Prostate gland (tissue), 2 donors: ENCODE measurements around the gene C1QC.

Source experiments
- CTCF ChIP-seq, 4 experiments: fragments of 200-600 bp in 2 of 4; fragments of 450-650 bp in 2 of 4; sonication (generic) in 2 of 4; IDR thresholded peaks; 1 replicate in 3 of 4; 2 replicates in 1 of 4; pipeline ENCODE4 v1.5.1; 2016 to 2019; ENCODE audit warnings: antibody characterized with exemption in 4 of 4, mild to moderate bottlenecking in 2 of 4, moderate library complexity in 2 of 4
- POLR2A ChIP-seq: fragments of 450-650 bp; IDR thresholded peaks from one replicate; pipeline ENCODE4 v1.6.1; 2016; ENCODE audit warnings: antibody characterized with exemption, mild to moderate bottlenecking
- POLR2AphosphoS5 ChIP-seq: sonication (generic); formaldehyde crosslinking; IDR thresholded peaks from one replicate; pipeline ENCODE4 v1.6.1; 2017; ENCODE audit warnings: antibody characterized with exemption

DNA sequence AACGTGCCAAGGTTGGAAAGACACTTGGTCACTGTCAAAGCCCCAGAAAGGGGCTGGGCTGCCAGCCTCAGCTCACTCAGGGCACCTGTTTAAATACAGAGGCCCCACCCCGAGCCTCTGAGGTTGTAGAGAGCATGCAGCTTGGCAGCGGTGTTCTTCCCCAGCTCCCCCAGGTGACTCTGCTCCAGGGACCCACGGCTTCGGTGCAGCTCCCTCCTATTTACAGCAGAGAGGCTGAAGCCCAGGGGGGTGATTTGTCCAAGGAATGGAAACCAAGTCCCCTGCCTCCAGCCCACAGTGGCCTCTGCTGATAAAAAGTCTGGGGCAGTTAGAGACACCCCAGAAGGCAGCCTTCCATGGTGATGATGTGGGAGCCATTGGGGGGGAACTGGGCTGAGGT lies 16.1 kb upstream of the C1QC start:
- TF ChIP-seq POLR2A (no peak), CTCF (IDR thresholded peaks at IDR 0.05) (no peak), POLR2AphosphoS5 (no peak)
